H9 (cell line): Measurements from ENCODE around the gene ST6GAL2. TPM values are rescaled to one million over a fixed set of nuclear protein-coding genes. Genes with fewer than 3 reads are reported as not detected.

ENCODE experiments used
- DNase-seq: peaks from one replicate; pipeline ENCODE4 v3.0.0-alpha.2; 2017
- H2AFZ ChIP-seq: one replicate; pipeline ENCODE4 v1.6.1; 2013; ENCODE audit warnings: mild to moderate bottlenecking, low read length, control low read depth, moderate library complexity
- H2AK5ac ChIP-seq: 2 replicates; pipeline ENCODE4 v1.6.1; 2013; ENCODE audit warnings: low read length, control low read depth, mixed read lengths; ENCODE audit not compliant: insufficient read length
- H2BK120ac ChIP-seq: one replicate; pipeline ENCODE4 v1.6.1; 2013; ENCODE audit warnings: low read depth, mild to moderate bottlenecking, low read length, control low read depth, inconsistent platforms; ENCODE audit not compliant: poor library complexity, severe bottlenecking
- H2BK12ac ChIP-seq: 2 replicates; pipeline ENCODE4 v1.6.1; 2013; ENCODE audit warnings: low read length, control low read depth, mixed read lengths, low read depth; ENCODE audit not compliant: insufficient read length
- H2BK15ac ChIP-seq: 2 replicates; pipeline ENCODE4 v1.6.1; 2013; ENCODE audit warnings: low read depth, low read length, control low read depth
- H2BK20ac ChIP-seq: one replicate; pipeline ENCODE4 v1.6.1; 2013; ENCODE audit warnings: low read depth, mild to moderate bottlenecking, low read length, control low read depth, inconsistent platforms; ENCODE audit not compliant: poor library complexity, severe bottlenecking
- H2BK5ac ChIP-seq: 2 replicates; pipeline ENCODE4 v1.6.1; 2013; ENCODE audit warnings: low read length, control low read depth, mixed read lengths; ENCODE audit not compliant: insufficient read length
- H3K14ac ChIP-seq: 2 replicates; pipeline ENCODE4 v1.6.1; 2013; ENCODE audit warnings: low read length, control low read depth; ENCODE audit not compliant: insufficient read depth
- H3K18ac ChIP-seq: 2 replicates; pipeline ENCODE4 v1.6.1; 2013; ENCODE audit warnings: low read depth, mild to moderate bottlenecking, mixed read lengths, low read length, control low read depth; ENCODE audit not compliant: insufficient read length
- H3K23ac ChIP-seq: 2 replicates; pipeline ENCODE4 v1.6.1; 2013; ENCODE audit warnings: low read length, control low read depth, mixed read lengths, low read depth; ENCODE audit not compliant: insufficient read length
- H3K23me2 ChIP-seq: 2 replicates; pipeline ENCODE4 v1.6.1; 2013; ENCODE audit warnings: low read depth, mild to moderate bottlenecking, mixed read lengths, low read length, control low read depth; ENCODE audit not compliant: insufficient read length, poor library complexity, severe bottlenecking
- H3K27ac ChIP-seq: 2 replicates; pipeline ENCODE4 v1.5.1; 2013; ENCODE audit warnings: low read length, control low read depth, mixed read lengths, low read depth; ENCODE audit not compliant: insufficient read length
- H3K27me3 ChIP-seq: 2 replicates; pipeline ENCODE4 v1.6.1; 2013; ENCODE audit warnings: low read length, control low read depth, inconsistent platforms; ENCODE audit not compliant: insufficient read depth
- H3K4ac ChIP-seq: 2 replicates; pipeline ENCODE4 v1.6.1; 2013; ENCODE audit warnings: low read depth, mild to moderate bottlenecking, control low read depth, inconsistent platforms, low read length, moderate library complexity
- H3K4me1 ChIP-seq: 2 replicates; pipeline ENCODE4 v1.6.1; 2013; ENCODE audit warnings: low read length, control low read depth, inconsistent platforms; ENCODE audit not compliant: insufficient read depth
- H3K4me2 ChIP-seq: 2 replicates; pipeline ENCODE4 v1.6.1; 2013; ENCODE audit warnings: low read length, control low read depth, mixed read lengths; ENCODE audit not compliant: insufficient read length, insufficient read depth
- H3K56ac ChIP-seq: 2 replicates; pipeline ENCODE4 v1.6.1; 2013; ENCODE audit warnings: low read depth, mild to moderate bottlenecking, mixed read lengths, low read length, control low read depth; ENCODE audit not compliant: insufficient read length
- H3K79me1 ChIP-seq: 2 replicates; pipeline ENCODE4 v1.6.1; 2013; ENCODE audit warnings: low read depth, mild to moderate bottlenecking, moderate library complexity, low read length, control low read depth, inconsistent platforms; ENCODE audit not compliant: insufficient read depth, poor library complexity, severe bottlenecking
- H3K79me2 ChIP-seq: 2 replicates; pipeline ENCODE4 v1.6.1; 2013; ENCODE audit warnings: low read length, control low read depth, inconsistent platforms; ENCODE audit not compliant: insufficient read depth
- H3K9ac ChIP-seq: 2 replicates; pipeline ENCODE4 v1.6.1; 2013; ENCODE audit warnings: low read length, control low read depth, mixed read lengths; ENCODE audit not compliant: insufficient read length; ENCODE audit errors: extremely low read depth
- H3K9me3 ChIP-seq: one replicate; pipeline ENCODE4 v1.6.1; 2013; ENCODE audit warnings: low read depth, low read length, inconsistent platforms; ENCODE audit not compliant: control insufficient read depth
- H3T11ph ChIP-seq: one replicate; pipeline ENCODE4 v1.6.1; 2013; ENCODE audit warnings: mild to moderate bottlenecking, low read length, control low read depth, inconsistent platforms
- H4K20me1 ChIP-seq: one replicate; pipeline ENCODE4 v1.6.1; 2013; ENCODE audit not compliant: control insufficient read depth, insufficient read length, insufficient read depth
- H4K5ac ChIP-seq: 2 replicates; pipeline ENCODE4 v1.6.1; 2013; ENCODE audit warnings: low read depth, mild to moderate bottlenecking, mixed read lengths, low read length, control low read depth; ENCODE audit not compliant: insufficient read length
- H4K8ac ChIP-seq: replicated peaks from 2 replicates; pipeline ENCODE4 v1.6.1; 2013; ENCODE audit warnings: low read length, control low read depth, mixed read lengths, low read depth; ENCODE audit not compliant: insufficient read length
- H4K91ac ChIP-seq: 2 replicates; pipeline ENCODE4 v1.6.1; 2013; ENCODE audit warnings: low read depth, mild to moderate bottlenecking, moderate library complexity, mixed read lengths, low read length, control low read depth; ENCODE audit not compliant: insufficient read length
- H3K27ac Mint-ChIP-seq, 3 experiments: 2 replicates in 2 of 3; 3 replicates in 1 of 3; pipeline ENCODE4 v1.8.0; 2020 to 2021; ENCODE audit warnings: mixed read lengths in 3 of 3, mild to moderate bottlenecking in 1 of 3, moderate library complexity in 1 of 3
- H3K27me3 Mint-ChIP-seq: 2 replicates; pipeline ENCODE4 v1.8.0; 2021; ENCODE audit warnings: low read depth, mild to moderate bottlenecking, moderate library complexity, mixed read lengths
- H3K36me3 Mint-ChIP-seq, 3 experiments: 2 replicates in 2 of 3; 3 replicates in 1 of 3; pipeline ENCODE4 v1.8.0; 2020 to 2021; ENCODE audit warnings: low read depth in 3 of 3, mixed read lengths in 3 of 3; ENCODE audit not compliant: insufficient read depth in 1 of 3
- H3K4me1 Mint-ChIP-seq, 2 experiments: 2 replicates each; pipeline ENCODE4 v1.8.0; 2020; ENCODE audit warnings: mixed read lengths in 2 of 2
- H3K4me3 Mint-ChIP-seq, 2 experiments: 2 replicates in 1 of 2; 3 replicates in 1 of 2; pipeline ENCODE4 v1.8.0; 2020 to 2021; ENCODE audit warnings: mild to moderate bottlenecking in 2 of 2, mixed read lengths in 2 of 2, moderate library complexity in 1 of 2
- H3K9me3 Mint-ChIP-seq, 2 experiments: 2 replicates in 1 of 2; 3 replicates in 1 of 2; pipeline ENCODE4 v1.8.0; 2020; ENCODE audit warnings: mild to moderate bottlenecking in 2 of 2, mixed read lengths in 2 of 2, moderate library complexity in 1 of 2
- WGBS: extraction: QIAGEN DNeasy Blood & Tissue Kit; methylation state at CpG from one replicate; pipeline ENCODE4 v1.1.7; 2013; ENCODE audit warnings: missing lambda C conversion rate, low lambda C conversion rate, mixed read lengths; ENCODE audit not compliant: insufficient read length; ENCODE audit errors: extremely low coverage; 5-methylcytosine and 5-hydroxymethylcytosine counted together
- total RNA-seq: library from RNA; stranded (reverse); gene quantifications from 2 replicates; pipeline ENCODE4 v1.2.1, GENCODE V29; 2021
- TF ChIP-seq, protein P1 (sequence below): fragments of 200-600 bp; sonication (generic); conservative IDR thresholded peaks from 3 replicates; pipeline ENCODE4 v1.8.0; 2021; ENCODE audit warnings: antibody characterized with exemption, mild to moderate bottlenecking

The ST6GAL2 gene
- total RNA-seq, 1 experiment from 2014 or later, result 7.6 TPM

DNA sequence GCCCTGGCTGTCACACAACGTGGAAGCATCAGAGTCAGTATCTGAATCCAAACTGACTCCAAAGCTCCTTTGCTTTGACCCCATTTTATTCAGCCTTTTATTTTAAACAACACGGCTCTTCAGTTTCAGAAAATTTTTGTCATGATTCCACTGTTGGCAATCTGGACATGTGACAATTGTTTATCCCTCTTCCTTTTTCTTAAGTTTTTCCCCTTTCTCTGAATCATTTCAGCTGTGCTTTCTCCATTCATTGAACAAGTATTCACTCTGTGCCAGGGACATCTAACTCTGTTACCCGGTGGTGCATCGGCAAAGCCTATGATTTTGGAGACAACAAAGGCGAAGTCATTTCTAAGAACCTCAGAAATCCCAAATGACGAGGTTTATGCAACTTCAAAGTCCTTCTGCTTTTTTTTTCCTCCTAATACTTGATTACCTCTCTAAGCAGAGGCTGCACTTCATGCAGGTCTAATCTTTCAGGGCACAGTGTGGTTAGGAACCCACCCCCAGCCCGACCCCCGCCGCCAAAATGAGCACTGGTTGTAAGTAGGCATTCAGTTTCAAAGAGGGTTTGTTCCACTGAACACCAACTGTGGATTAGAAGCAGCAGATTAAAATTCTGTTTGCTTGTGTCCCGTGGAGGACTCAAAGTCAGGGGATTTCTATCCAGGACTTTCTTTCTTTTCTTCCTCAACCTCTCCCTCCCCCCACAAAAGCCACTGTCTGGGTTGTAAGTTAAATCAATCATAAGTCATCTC, 18.6 kb downstream of the ST6GAL2 start:
- WGBS, result no CpG with 5 or more reads among the region's 10 CpGs
- no peak overlapping the region for H2BK12ac ChIP-seq
- no peak overlapping the region for H3K4me3 Mint-ChIP-seq
- H2BK120ac ChIP-seq, result no peak overlapping the region
- no peaks in the 10 kb centered on the region for H3K79me1 ChIP-seq
- no peaks in the 10 kb centered on the region for H4K20me1 ChIP-seq
- peaks cover 1% of the 10 kb centered on the region; the same call in 1 of the 2 replicates for H3K79me2 ChIP-seq
- H3K27ac Mint-ChIP-seq, result no peak overlapping the region
- no peaks in the 10 kb centered on the region for H3K23me2 ChIP-seq
- H3K9ac ChIP-seq, result no peak overlapping the region
- H3K4me1 ChIP-seq, result no peaks in the 10 kb centered on the region; the same call in 1 of the 2 replicates
- H2BK15ac ChIP-seq, result no peak overlapping the region
- H3K9me3 Mint-ChIP-seq, result no peaks in the 10 kb centered on the region
- H3K4me1 Mint-ChIP-seq, result peaks cover 29 to 40% of the 10 kb centered on the region in 2 experiments
- no peak overlapping the region for H2AK5ac ChIP-seq
- no peak overlapping the region for H2BK5ac ChIP-seq
- H2BK20ac ChIP-seq, result no peak overlapping the region
- no peak for DNase-seq
- H4K8ac ChIP-seq, result no peak overlapping the region
- H3K23ac ChIP-seq, result no peak overlapping the region
- H3K27me3 Mint-ChIP-seq, result peaks cover 6% of the 10 kb centered on the region
- H3T11ph ChIP-seq, result no peak overlapping the region
- H4K91ac ChIP-seq, result no peak overlapping the region
- TF ChIP-seq, protein P1, sequence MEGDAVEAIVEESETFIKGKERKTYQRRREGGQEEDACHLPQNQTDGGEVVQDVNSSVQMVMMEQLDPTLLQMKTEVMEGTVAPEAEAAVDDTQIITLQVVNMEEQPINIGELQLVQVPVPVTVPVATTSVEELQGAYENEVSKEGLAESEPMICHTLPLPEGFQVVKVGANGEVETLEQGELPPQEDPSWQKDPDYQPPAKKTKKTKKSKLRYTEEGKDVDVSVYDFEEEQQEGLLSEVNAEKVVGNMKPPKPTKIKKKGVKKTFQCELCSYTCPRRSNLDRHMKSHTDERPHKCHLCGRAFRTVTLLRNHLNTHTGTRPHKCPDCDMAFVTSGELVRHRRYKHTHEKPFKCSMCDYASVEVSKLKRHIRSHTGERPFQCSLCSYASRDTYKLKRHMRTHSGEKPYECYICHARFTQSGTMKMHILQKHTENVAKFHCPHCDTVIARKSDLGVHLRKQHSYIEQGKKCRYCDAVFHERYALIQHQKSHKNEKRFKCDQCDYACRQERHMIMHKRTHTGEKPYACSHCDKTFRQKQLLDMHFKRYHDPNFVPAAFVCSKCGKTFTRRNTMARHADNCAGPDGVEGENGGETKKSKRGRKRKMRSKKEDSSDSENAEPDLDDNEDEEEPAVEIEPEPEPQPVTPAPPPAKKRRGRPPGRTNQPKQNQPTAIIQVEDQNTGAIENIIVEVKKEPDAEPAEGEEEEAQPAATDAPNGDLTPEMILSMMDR, result no peak
- H3K27me3 ChIP-seq, result no peaks in the 10 kb centered on the region
- H3K36me3 Mint-ChIP-seq, result no peaks in the 10 kb centered on the region
- no peaks in the 10 kb centered on the region for H3K9me3 ChIP-seq
- H3K27ac ChIP-seq, result no peak overlapping the region
- H2AFZ ChIP-seq, result no peak overlapping the region
- no peak overlapping the region for H3K14ac ChIP-seq
- H3K18ac ChIP-seq, result no peak overlapping the region
- no peak overlapping the region for H4K5ac ChIP-seq
- no peak overlapping the region for H3K4ac ChIP-seq
- H3K56ac ChIP-seq, result no peak overlapping the region
- no peak overlapping the region for H3K4me2 ChIP-seq
